ENCODE results near the gene ADAMTS12.

DNA sequence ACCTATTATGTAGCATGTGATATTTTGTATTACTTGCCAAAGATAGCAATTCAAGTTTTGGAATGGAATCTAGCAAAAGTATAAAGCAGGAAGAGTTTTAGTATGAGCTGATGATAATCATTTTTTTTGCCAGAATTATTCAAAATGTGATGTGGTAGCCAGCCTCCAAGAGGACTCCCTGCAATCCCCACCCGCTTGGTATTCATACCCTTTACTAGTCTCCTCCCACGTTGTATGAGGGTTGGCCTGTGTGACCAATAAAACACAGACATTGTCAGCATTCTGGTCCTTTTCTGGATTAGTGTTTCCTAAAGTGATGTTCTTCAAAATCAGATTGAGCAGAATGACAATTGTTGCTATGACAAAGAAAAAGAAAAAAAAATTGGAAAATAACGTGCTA lies 387.2 kb downstream of the ADAMTS12 start:
- TF ChIP-seq POLR2AphosphoS5 (IDR thresholded peaks at IDR 0.05; ENCODE audit: low read depth, low read length) (no peak), POLR2A (IDR thresholded peaks at IDR 0.05; ENCODE audit: low read depth, low read length) (no peak), TAF1 (IDR thresholded peaks at IDR 0.05; ENCODE audit: low read depth, low read length) (no peak), SPI1 (IDR thresholded peaks at IDR 0.05; ENCODE audit: low read depth, low read length) (no peak), PAX5 (IDR thresholded peaks at IDR 0.05; ENCODE audit: insufficient read depth, low read length, severe bottlenecking) (no peak)
